ENCODE measurements around the gene HDAC6. TPM values are rescaled to one million over a fixed set of nuclear protein-coding genes. Genes with fewer than 3 reads are reported as not detected.

Gene HDAC6
- total and polyA plus RNA-seq, 11 donors: 27.7 to 48.6 (median 36.9) TPM

GRCh38 chrX:48829016-48829735, 27.3 kb downstream of the HDAC6 start:
- Histone ChIP-seq H3K27me3 (peaks cover 0 to 70% (median 14%) of the 10 kb centered on the region in 9 donors), H3K27ac (no peak overlapping the region), H3K4me3 (no peak overlapping the region), H3K4me1 (no peaks in the 10 kb centered on the region), H3K9me3 (peaks cover 0 to 18% (median 0%) of the 10 kb centered on the region in 12 donors), H3K36me3 (peaks cover 0 to 7% (median under 1%) of the 10 kb centered on the region in 9 donors)
- DNase-seq: no peak
- 83 to 91% (median 85%) methylated on average over 7 to 24 of the region's 24 CpGs for WGBS, 4 donors
- intact Hi-C loops (cut with DNase I): no loop called here
- ATAC-seq: no peak
- TF ChIP-seq CTCF (IDR thresholded peaks at IDR 0.05) (no peak), POLR2A (IDR thresholded peaks at IDR 0.05) (no peak)

DNA sequence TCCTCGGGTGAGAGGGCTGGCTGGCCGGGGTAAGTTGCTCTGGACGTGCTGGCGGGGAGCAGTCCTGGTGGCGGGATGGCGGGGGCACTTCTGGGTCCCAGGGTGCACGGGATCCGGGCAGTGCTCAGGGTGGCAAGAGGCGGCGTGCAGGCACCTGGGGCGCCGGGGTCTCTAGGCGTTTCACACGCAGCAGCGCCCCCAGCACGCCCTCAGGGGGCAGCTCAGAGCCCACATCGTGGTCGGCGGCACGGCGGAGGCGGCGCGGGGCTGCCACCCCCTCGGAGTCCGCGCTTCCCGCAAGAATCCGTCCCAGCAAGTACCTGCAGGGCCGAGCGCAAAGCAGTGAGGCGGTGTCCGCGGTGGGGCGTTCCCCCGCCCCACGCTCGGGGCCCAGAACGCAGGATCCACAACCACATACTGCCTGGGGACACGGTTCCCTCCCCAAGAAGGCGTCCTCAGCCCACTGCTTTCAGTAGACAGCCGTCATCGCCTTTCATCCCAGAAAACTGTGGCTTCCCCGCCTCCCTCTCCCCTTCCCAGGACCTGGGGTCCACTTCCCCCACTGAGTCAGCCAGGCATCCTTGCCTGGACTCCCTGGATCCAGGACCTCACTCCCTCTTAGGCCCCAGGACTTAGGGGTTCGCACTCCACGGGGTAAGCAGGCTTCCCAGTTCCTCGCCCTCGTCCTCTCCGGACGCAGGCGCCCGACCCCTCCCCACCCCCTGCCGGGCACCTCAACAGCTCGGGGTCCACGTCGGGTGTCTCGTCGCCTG, 29.5 kb downstream of the HDAC6 start:
- TF ChIP-seq POLR2A (IDR thresholded peaks at IDR 0.05): no peak
- no peak for TF ChIP-seq CTCF (IDR thresholded peaks at IDR 0.05)
- Histone ChIP-seq H3K27me3 (peaks cover 0 to 79% (median 24%) of the 10 kb centered on the region in 9 donors), H3K4me3 (no peak overlapping the region), H3K36me3 (no peaks in the 10 kb centered on the region), H3K4me1 (peaks cover 0 to 7% (median 0%) of the 10 kb centered on the region in 12 donors), H3K9me3 (peaks cover 0 to 7% (median 0%) of the 10 kb centered on the region in 12 donors), H3K27ac (no peak overlapping the region)
- intact Hi-C loops (cut with DNase I): no loop called here
- ATAC-seq (no peak), DNase-seq (no peak)
- WGBS, 4 donors: 8 to 41% (median 26%) methylated on average over 20 to 58 of the region's 58 CpGs

DNA sequence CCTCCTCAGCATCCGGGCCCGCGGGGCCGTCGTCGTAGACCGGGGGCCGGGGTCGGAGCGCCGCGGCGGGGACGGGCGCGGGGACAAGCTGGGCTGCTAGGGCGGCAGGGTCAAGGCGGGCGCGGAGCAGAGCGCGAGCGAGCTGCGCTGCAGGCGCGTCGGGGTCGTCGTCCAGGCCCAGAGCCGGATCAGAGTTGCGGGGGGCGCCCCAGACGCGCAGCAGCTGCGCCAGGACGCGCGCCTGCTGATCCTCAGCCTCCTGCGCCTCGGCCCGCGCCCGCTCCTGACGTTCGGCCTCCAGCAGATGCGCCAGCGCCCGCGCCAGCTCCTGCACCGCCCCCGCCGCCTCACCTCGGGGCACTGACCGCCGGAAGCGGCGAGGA, 30.0 kb downstream of the HDAC6 start:
- peaks cover 0 to under 1% (median 0%) of the 10 kb centered on the region in 12 donors for H3K9me3 ChIP-seq
- WGBS, 4 donors: 2 to 36% (median 15%) methylated on average over 11 to 56 of the region's 57 CpGs
- TF ChIP-seq POLR2A (IDR thresholded peaks at IDR 0.05) (no peak), CTCF (IDR thresholded peaks at IDR 0.05) (no peak)
- no peak for ATAC-seq
- peaks cover 0 to 7% (median 0%) of the 10 kb centered on the region in 12 donors for H3K4me1 ChIP-seq
- no peak overlapping the region for H3K4me3 ChIP-seq
- intact Hi-C loops (cut with DNase I): no loop called here
- no peak overlapping the region for H3K27ac ChIP-seq
- H3K27me3 ChIP-seq: peaks cover 0 to 79% (median 24%) of the 10 kb centered on the region in 9 donors
- no peak for DNase-seq
- no peaks in the 10 kb centered on the region for H3K36me3 ChIP-seq

DNA sequence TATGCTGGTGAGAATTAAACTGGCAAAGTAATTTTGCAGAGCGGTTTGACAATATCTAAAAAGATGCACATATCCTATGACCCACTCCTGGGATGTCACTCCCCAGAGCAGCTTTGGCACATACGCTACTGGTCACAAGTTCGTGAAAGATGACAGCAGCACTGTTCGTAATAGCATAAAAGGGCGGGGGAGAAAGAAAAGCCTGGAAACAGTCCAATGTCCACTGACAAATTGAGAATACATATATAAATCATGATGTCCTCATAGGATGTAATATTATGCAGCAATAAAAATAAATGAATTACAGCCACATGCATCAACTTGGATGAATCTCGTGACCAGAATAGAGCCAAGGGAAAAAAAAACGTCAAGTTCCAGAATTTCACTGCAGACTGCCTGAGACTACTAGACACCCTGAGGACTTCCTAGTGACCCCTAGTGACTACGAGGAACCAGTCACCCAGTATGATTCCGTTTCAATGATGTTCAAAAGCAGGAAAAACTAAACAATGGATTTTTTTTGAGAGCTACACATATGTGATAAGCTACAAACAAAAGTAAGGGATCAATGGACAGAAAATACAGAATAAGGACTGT, 31.8 kb downstream of the HDAC6 start:
- DNase-seq (no peak), ATAC-seq (no peak)
- no peaks in the 10 kb centered on the region for H3K9me3 ChIP-seq
- TF ChIP-seq POLR2A (IDR thresholded peaks at IDR 0.05): no peak
- TF ChIP-seq CTCF (IDR thresholded peaks at IDR 0.05): no peak
- H3K36me3 ChIP-seq: no peaks in the 10 kb centered on the region
- intact Hi-C loops (cut with DNase I): no loop called here
- no peak overlapping the region for H3K4me3 ChIP-seq
- WGBS, 4 donors: 24 to 49% (median 37%) methylated on average over 9 of the region's 9 CpGs
- H3K4me1 ChIP-seq: peaks cover 0 to 7% (median 0%) of the 10 kb centered on the region in 12 donors
- no peak overlapping the region for H3K27ac ChIP-seq
- peaks cover 0 to 70% (median 24%) of the 10 kb centered on the region in 9 donors for H3K27me3 ChIP-seq

Data from heart left ventricle (tissue), 16 donors.